Spleen (tissue), 7 donors: ENCODE results near the gene KLHL35.

Experiments used
- POLR2AphosphoS5 ChIP-seq, 3 donors: sonication (generic); formaldehyde crosslinking; IDR thresholded peaks; one replicate each; pipeline ENCODE4 v1.5.1; 2017; ENCODE audit warnings: antibody characterized with exemption in 3 of 3
- TF ChIP-seq, protein P1 (sequence below), 11 experiments: fragments of 200-600 bp in 7 of 11; fragments of 450-650 bp in 4 of 11; sonication (generic) in 4 of 11; IDR thresholded peaks in 8 of 11; conservative IDR thresholded peaks in 3 of 11; 1 replicate in 7 of 11; 2 replicates in 4 of 11; pipeline versions ENCODE4 v1.4.0 to v1.8.0; 2016 to 2021; ENCODE audit warnings: antibody characterized with exemption in 11 of 11, inconsistent platforms in 4 of 11, mild to moderate bottlenecking in 1 of 11
- donor health status: DM: no; HTN: no; CAD: no; lungs with moderate emphysema.
- donor health status: DM: no; HTN: no; CAD: no.
- donor health status: DM: no; HTN: no; CAD: no.

DNA sequence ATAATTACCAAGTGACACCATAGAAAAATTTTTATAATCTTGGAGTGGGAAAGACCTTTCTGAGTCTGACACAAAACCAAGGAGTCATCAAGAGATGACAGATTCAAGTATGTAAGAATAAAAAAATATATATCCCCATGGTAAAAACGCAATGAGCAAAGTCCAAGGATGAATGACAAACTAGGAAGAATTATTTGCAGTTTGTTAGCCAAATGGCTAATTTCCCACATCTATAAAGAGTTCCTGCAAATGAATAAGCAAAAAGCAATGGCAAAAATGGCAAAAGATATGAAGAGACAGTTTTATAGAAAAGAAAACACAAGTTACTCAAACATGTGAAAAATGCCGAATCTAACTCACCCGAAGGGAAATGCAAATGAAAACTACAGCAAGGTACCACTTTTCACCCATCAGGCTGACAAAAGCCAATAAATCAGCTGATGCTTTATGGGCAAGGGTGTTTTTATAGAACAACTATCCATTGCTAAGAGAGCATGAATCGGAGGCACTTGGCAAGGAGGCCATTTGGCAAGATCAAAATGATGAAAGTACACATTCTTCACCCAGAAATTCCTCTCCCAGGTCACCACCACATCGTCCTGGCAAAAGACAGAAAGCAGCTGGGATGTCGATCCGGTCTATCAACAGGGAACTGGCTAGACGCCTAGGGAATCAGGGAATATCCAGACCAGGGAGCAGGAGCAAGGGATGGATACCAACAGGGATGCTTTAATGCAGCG lies 21.1 kb upstream of the KLHL35 start:
- TF ChIP-seq, protein P1, sequence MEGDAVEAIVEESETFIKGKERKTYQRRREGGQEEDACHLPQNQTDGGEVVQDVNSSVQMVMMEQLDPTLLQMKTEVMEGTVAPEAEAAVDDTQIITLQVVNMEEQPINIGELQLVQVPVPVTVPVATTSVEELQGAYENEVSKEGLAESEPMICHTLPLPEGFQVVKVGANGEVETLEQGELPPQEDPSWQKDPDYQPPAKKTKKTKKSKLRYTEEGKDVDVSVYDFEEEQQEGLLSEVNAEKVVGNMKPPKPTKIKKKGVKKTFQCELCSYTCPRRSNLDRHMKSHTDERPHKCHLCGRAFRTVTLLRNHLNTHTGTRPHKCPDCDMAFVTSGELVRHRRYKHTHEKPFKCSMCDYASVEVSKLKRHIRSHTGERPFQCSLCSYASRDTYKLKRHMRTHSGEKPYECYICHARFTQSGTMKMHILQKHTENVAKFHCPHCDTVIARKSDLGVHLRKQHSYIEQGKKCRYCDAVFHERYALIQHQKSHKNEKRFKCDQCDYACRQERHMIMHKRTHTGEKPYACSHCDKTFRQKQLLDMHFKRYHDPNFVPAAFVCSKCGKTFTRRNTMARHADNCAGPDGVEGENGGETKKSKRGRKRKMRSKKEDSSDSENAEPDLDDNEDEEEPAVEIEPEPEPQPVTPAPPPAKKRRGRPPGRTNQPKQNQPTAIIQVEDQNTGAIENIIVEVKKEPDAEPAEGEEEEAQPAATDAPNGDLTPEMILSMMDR (IDR thresholded peaks at IDR 0.05 in 8 of 11, conservative IDR thresholded peaks at IDR 0.05 in 3 of 11) = no peak
- TF ChIP-seq POLR2AphosphoS5 (IDR thresholded peaks at IDR 0.05) = peak in 1 of 3 donors; percentile 7
